ENCODE measurements around the gene ERCC4.
"Not testable (repeated sequence)": the region's sequence is repeated elsewhere in the genome, so short reads cannot be mapped to it uniquely, and the experiment has no call there.

The ERCC4 gene

DNA sequence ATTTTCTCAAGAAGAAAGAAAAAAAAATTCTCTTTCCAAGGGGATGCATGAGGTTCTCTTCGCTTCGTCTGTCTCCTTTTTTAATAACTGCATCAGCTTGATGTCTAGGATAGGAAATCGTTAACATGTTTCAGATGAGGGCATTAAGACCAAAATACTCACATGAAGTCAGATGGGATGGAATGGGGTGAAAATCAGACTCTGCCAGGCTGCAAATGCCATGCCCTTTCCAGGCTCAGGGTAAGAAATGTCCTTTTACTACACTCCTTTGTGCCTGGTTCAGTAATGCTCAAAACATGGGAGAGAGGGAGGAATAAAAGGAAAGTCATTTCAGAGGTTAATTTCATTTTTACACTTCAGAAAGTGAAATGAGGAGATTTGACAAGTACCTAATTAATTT is 21.7 kb upstream of the ERCC4 start:
- Histone ChIP-seq H3K4me1 (ENCODE audit: control insufficient read depth, insufficient read depth, low read length) (no peaks in the 10 kb centered on the region), H3K27me3 (ENCODE audit: control insufficient read depth, insufficient read depth, low read length) (no peaks in the 10 kb centered on the region), H3K9me3 (ENCODE audit: control insufficient read depth, low read length) (no peaks in the 10 kb centered on the region), H3K9ac (ENCODE audit: low read length) (no peak overlapping the region), H3K4me3 (ENCODE audit: low read length) (no peak overlapping the region), H3K36me3 (ENCODE audit: control insufficient read depth, insufficient read depth, low read length) (no peaks in the 10 kb centered on the region)

DNA sequence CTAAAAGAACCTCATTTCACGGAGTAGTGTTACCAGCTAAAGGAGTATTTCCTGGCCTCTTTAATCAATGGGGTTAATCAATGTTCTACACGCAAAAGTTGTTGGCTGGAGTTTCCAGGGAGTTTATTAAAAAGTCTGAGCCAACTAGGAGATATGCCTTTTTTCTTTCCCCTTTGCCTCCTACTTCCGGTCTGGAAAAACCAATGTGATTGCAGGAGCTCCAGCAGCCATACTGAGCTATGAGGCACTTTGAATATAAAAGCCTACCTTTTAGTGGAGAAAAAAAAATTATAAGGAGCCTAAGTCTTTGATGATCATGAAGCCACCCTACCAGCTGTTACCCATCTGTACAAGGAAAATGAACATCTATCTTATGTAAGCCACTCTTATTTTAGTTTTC is 17.9 kb upstream of the ERCC4 start:
- H3K36me3 ChIP-seq (ENCODE audit: control insufficient read depth, insufficient read depth, low read length) = no peaks in the 10 kb centered on the region
- H3K9ac ChIP-seq (ENCODE audit: low read length) = no peak overlapping the region
- H3K4me1 ChIP-seq (ENCODE audit: control insufficient read depth, insufficient read depth, low read length) = no peaks in the 10 kb centered on the region
- no peaks in the 10 kb centered on the region for H3K9me3 ChIP-seq (ENCODE audit: control insufficient read depth, low read length)
- no peak overlapping the region for H3K4me3 ChIP-seq (ENCODE audit: low read length)
- no peaks in the 10 kb centered on the region for H3K27me3 ChIP-seq (ENCODE audit: control insufficient read depth, insufficient read depth, low read length)

DNA sequence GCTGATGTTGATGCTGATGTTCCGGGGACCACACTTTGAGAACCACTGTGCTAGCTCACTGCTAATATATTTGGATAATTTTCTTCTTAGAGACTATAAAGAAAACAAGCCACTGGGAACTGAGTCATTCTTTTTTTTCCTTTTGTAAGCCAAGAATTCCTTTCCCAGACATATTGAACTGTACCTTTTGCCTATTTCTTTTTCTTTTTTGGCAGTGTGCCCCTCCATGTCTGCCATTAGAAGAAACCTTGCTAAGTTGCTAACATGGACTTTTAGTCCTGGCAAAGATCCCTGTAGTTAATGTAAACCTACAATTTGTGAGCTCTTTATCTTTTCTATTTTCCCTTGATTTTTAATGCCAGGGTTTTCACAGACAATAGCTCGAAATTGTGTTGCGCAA is 17.3 kb upstream of the ERCC4 start:
- no peaks in the 10 kb centered on the region for H3K9me3 ChIP-seq (ENCODE audit: control insufficient read depth, low read length)
- H3K9ac ChIP-seq (ENCODE audit: low read length) = no peak overlapping the region
- H3K36me3 ChIP-seq (ENCODE audit: control insufficient read depth, insufficient read depth, low read length) = no peaks in the 10 kb centered on the region
- no peaks in the 10 kb centered on the region for H3K27me3 ChIP-seq (ENCODE audit: control insufficient read depth, insufficient read depth, low read length)
- H3K4me3 ChIP-seq (ENCODE audit: low read length) = no peak overlapping the region
- H3K4me1 ChIP-seq (ENCODE audit: control insufficient read depth, insufficient read depth, low read length) = no peaks in the 10 kb centered on the region

DNA sequence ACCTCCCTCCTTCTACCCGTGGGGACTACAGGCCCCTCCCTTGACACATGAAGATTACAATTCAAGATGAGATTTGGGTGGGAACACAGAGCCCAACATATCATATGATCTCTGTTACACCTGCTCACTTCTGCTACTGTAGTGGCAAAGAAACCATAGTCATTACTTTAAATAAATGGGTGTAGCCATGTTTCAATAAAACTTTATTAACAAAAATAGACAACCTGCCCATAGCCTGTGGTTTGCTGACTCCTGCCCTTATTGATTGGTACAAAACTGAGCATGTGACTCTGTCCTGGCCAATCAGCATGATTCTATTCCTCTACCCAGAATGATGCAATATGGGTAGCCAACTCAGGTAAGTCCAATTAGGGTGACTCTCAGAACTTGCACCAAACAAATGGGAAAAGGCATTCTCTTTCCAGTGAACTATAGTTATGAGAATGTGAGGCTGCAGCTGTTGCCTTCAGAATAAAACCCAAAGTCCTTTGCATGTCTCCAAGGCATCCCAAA is 15.7 kb upstream of the ERCC4 start:
- no peaks in the 10 kb centered on the region for H3K36me3 ChIP-seq (ENCODE audit: control insufficient read depth, insufficient read depth, low read length)
- H3K4me1 ChIP-seq (ENCODE audit: control insufficient read depth, insufficient read depth, low read length) = no peaks in the 10 kb centered on the region
- no peak overlapping the region for H3K9ac ChIP-seq (ENCODE audit: low read length)

DNA sequence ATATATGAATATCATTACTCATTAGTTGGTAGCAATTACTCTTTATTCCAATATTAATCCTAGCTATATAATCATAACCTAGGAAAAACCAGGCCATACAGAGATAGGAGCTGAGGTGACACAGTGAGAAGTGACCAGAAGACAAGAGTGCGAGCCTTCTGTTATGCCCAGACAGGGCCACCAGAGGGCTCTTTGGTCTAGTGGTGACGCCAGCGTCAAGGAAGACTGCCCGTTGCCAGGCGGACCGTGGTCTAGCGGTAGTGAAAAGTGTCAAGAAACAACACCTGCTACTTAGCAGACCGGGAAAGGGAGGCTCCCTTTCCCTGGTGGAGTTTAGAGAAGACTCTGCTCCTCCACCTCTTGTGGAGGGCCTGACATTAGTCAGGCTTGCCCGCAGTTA is 15.1 kb upstream of the ERCC4 start:
- H3K36me3 ChIP-seq (ENCODE audit: control insufficient read depth, insufficient read depth, low read length); H3K9ac ChIP-seq (ENCODE audit: low read length); H3K27me3 ChIP-seq (ENCODE audit: control insufficient read depth, insufficient read depth, low read length); H3K4me3 ChIP-seq (ENCODE audit: low read length); H3K4me1 ChIP-seq (ENCODE audit: control insufficient read depth, insufficient read depth, low read length); H3K9me3 ChIP-seq (ENCODE audit: control insufficient read depth, low read length): not testable (repeated sequence)

More for the DNA sequence above, 15.7 kb upstream of the ERCC4 start:
- Histone ChIP-seq H3K27me3 (ENCODE audit: control insufficient read depth, insufficient read depth, low read length) (no peaks in the 10 kb centered on the region), H3K4me3 (ENCODE audit: low read length) (no peak overlapping the region), H3K9me3 (ENCODE audit: control insufficient read depth, low read length) (no peaks in the 10 kb centered on the region)

DNA sequence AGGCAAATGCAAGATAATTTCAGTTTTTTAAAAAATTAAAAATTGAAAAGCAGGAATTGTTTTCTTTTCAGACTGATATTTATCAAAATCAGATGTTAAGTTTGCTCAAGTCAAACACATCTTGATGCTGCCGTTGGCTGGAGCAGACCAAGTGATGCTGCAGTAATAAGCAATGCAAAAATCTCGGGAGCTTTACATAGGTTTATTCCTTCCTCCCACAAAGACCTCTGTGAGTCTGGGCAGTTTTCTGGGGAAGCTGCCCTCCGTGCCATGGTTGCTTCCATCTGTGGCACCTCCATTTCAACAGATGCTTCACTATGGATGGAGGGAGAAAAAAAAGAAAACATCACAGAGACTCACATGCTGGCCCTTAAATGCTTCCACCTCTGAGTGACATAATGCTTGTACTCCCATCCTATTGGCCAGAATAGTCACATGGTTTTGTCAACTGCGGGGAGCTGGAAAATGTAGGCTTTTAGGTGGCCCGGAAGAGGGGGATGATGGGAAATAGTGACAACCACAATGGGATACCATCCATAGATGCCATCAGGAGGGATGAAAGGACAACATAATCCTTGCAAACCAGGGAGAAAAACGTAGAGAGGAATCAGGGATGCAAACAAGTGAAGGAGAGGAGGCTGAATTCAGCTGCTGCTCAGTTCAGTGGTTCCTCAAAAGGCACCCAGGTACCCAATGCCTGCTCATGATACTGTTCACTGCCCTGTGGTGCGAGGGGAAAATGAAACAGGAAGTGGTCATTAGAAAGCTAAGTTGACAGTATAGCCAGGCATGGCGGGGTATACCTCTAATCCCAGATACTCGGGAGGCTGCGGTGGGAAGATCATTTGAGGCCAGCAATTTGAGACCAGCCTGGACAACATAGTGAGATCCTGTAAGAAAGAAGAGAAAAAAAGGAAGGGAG is 13.5 kb upstream of the ERCC4 start:
- Histone ChIP-seq H3K4me3 (ENCODE audit: low read length) (no peak overlapping the region), H3K36me3 (ENCODE audit: control insufficient read depth, insufficient read depth, low read length) (no peaks in the 10 kb centered on the region), H3K9ac (ENCODE audit: low read length) (no peak overlapping the region), H3K4me1 (ENCODE audit: control insufficient read depth, insufficient read depth, low read length) (peaks cover 11% of the 10 kb centered on the region), H3K27me3 (ENCODE audit: control insufficient read depth, insufficient read depth, low read length) (no peaks in the 10 kb centered on the region), H3K9me3 (ENCODE audit: control insufficient read depth, low read length) (no peaks in the 10 kb centered on the region)

DNA sequence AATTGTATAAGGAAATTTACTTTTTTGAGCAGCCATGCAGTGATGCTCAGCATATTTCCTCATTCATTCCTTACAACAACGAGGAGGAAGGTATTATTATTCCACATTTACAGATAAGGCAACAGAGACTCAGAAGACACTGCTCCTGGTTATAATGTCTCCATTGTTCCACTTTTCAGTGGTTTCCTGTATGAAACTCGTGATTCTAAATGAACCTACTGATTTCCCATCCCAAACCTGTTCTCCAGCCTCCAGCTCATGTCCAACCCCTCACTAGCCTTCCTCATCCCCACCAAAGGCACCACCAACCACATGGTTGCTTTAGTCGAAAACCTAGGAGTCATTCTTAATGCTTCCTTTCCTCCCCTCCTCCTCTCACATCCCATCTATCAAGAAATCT is 12.5 kb upstream of the ERCC4 start:
- H3K36me3 ChIP-seq (ENCODE audit: control insufficient read depth, insufficient read depth, low read length) = no peaks in the 10 kb centered on the region
- no peak overlapping the region for H3K4me3 ChIP-seq (ENCODE audit: low read length)
- H3K9ac ChIP-seq (ENCODE audit: low read length) = no peak overlapping the region
- no peaks in the 10 kb centered on the region for H3K9me3 ChIP-seq (ENCODE audit: control insufficient read depth, low read length)
- peaks cover 11% of the 10 kb centered on the region for H3K4me1 ChIP-seq (ENCODE audit: control insufficient read depth, insufficient read depth, low read length)
- no peaks in the 10 kb centered on the region for H3K27me3 ChIP-seq (ENCODE audit: control insufficient read depth, insufficient read depth, low read length)

DNA sequence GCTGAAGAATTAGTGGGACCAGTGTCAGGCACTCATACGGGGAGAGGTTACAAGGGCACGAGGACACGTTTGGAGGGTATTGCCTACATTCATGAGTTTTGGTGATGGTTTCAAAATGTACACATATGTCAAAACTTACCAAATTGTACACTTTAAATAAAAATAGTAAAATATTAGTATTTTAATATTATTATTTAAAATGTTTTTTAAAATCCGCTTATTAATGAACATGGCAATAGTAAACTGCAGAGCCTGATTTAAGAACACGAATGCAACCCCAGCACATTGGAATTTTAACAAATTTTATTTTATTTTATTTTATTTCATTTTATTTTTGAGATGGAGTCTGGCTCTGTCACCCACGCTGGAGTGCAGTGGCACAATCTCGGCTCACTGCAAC is 10.9 kb upstream of the ERCC4 start:
- H3K36me3 ChIP-seq (ENCODE audit: control insufficient read depth, insufficient read depth, low read length) = no peaks in the 10 kb centered on the region
- H3K9ac ChIP-seq (ENCODE audit: low read length) = no peak overlapping the region
- no peaks in the 10 kb centered on the region for H3K27me3 ChIP-seq (ENCODE audit: control insufficient read depth, insufficient read depth, low read length)
- no peak overlapping the region for H3K4me3 ChIP-seq (ENCODE audit: low read length)
- H3K4me1 ChIP-seq (ENCODE audit: control insufficient read depth, insufficient read depth, low read length) = peaks cover 15% of the 10 kb centered on the region
- no peaks in the 10 kb centered on the region for H3K9me3 ChIP-seq (ENCODE audit: control insufficient read depth, low read length)

DNA sequence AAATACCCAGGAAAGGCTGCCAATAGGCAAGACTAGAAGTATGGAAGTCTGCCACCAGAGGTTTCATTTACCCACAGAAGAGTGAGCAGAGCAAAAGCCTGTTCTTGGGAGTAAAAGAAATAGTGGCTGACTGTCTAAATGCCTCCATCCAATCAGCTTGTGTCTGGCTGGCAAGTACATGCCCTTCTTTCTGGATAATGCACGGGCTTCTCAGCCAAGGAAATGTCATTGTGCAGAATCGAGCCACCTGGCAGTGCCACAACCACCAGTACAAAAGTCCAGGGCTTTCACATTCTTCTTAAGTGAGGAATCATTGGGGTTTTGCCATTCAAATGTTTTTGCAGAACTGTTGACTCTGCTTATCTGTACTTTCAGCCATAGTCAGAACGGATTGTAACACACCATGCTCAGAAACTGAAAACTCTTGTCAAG is 10.1 kb upstream of the ERCC4 start:
- Histone ChIP-seq H3K27me3 (ENCODE audit: control insufficient read depth, insufficient read depth, low read length) (no peaks in the 10 kb centered on the region), H3K4me1 (ENCODE audit: control insufficient read depth, insufficient read depth, low read length) (peaks cover 15% of the 10 kb centered on the region), H3K36me3 (ENCODE audit: control insufficient read depth, insufficient read depth, low read length) (no peaks in the 10 kb centered on the region), H3K4me3 (ENCODE audit: low read length) (no peak overlapping the region), H3K9me3 (ENCODE audit: control insufficient read depth, low read length) (no peaks in the 10 kb centered on the region), H3K9ac (ENCODE audit: low read length) (no peak overlapping the region)

DNA sequence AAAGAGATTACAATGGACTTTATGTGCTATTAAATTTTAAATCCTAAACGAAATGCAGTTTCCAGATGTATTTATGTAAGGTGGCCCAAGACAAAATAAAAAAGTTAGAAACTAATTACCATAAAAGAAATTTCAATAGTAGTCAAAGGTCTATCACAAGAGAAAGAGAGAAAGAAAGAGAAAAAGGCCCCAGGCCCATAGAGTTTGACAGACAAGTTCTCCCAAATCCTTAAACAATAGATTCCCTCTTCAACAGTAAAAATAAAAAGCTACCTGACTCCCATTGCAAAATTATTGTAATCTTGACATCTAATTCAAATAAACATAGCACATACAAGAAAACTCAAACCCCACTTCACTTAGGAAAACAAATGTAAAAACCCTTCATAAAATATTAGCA is 8.6 kb upstream of the ERCC4 start:
- Histone ChIP-seq H3K4me3 (ENCODE audit: low read length) (no peak overlapping the region), H3K27me3 (ENCODE audit: control insufficient read depth, insufficient read depth, low read length) (no peaks in the 10 kb centered on the region), H3K9me3 (ENCODE audit: control insufficient read depth, low read length) (no peaks in the 10 kb centered on the region), H3K9ac (ENCODE audit: low read length) (no peak overlapping the region), H3K4me1 (ENCODE audit: control insufficient read depth, insufficient read depth, low read length) (peaks cover 15% of the 10 kb centered on the region), H3K36me3 (ENCODE audit: control insufficient read depth, insufficient read depth, low read length) (no peaks in the 10 kb centered on the region)

DNA sequence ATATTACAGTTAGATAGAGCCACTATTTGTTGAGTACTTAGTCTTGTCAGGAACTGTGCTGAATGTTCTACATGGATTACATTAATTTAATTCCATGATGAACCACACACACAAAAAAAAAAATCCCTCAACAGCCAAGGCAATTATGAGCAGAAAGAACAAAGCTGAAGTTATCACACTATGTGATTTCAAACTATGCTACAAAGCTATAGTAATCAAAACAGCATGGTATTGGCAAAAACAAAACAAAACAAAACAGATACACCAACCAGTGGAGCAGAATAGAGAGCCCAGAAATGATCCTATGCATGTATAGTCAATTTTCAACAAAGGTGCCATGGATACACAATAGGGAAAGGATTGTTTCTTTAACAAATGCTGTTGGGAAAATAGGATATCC is 8.1 kb upstream of the ERCC4 start:
- no peak overlapping the region for H3K9ac ChIP-seq (ENCODE audit: low read length)
- no peaks in the 10 kb centered on the region for H3K27me3 ChIP-seq (ENCODE audit: control insufficient read depth, insufficient read depth, low read length)
- H3K9me3 ChIP-seq (ENCODE audit: control insufficient read depth, low read length) = no peaks in the 10 kb centered on the region
- no peak overlapping the region for H3K4me3 ChIP-seq (ENCODE audit: low read length)
- peaks cover 15% of the 10 kb centered on the region for H3K4me1 ChIP-seq (ENCODE audit: control insufficient read depth, insufficient read depth, low read length)
- H3K36me3 ChIP-seq (ENCODE audit: control insufficient read depth, insufficient read depth, low read length) = no peaks in the 10 kb centered on the region

DNA sequence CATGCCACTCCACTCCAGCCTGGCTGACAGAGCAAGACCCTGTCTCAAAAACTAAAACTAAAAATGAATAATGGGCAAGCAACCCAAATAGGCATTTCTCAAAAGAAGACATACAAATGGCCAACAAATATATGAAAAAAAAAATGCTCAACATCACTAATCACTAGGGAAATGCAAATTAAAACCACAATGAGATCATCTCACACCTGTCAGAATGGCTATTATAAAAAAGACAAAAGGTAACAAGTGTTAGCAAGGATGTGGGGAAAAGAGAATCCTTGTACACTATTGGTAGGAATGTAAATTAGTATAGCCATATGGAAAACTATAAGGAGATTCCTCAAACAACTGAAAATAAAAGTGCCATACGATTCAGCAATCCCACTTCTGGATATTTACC is 7.1 kb upstream of the ERCC4 start:
- H3K36me3 ChIP-seq (ENCODE audit: control insufficient read depth, insufficient read depth, low read length) = no peaks in the 10 kb centered on the region
- H3K4me3 ChIP-seq (ENCODE audit: low read length) = no peak overlapping the region
- no peaks in the 10 kb centered on the region for H3K9me3 ChIP-seq (ENCODE audit: control insufficient read depth, low read length)
- H3K27me3 ChIP-seq (ENCODE audit: control insufficient read depth, insufficient read depth, low read length) = no peaks in the 10 kb centered on the region
- peaks cover 15% of the 10 kb centered on the region for H3K4me1 ChIP-seq (ENCODE audit: control insufficient read depth, insufficient read depth, low read length)
- H3K9ac ChIP-seq (ENCODE audit: low read length) = no peak overlapping the region
